GM12891 (cell line): Measurements from ENCODE around the gene CRTAP.

Experiments
- POLR2A ChIP-seq: IDR thresholded peaks from 2 replicates; pipeline ENCODE4 v1.6.1; 2011; ENCODE audit warnings: low read depth, low read length, control low read depth
- SPI1 ChIP-seq: IDR thresholded peaks from 2 replicates; pipeline ENCODE4 v1.6.1; 2011; ENCODE audit warnings: low read depth, low read length, control low read depth
- TAF1 ChIP-seq: IDR thresholded peaks from 2 replicates; pipeline ENCODE4 v1.6.1; 2011; ENCODE audit warnings: low read depth, low read length, control low read depth

DNA sequence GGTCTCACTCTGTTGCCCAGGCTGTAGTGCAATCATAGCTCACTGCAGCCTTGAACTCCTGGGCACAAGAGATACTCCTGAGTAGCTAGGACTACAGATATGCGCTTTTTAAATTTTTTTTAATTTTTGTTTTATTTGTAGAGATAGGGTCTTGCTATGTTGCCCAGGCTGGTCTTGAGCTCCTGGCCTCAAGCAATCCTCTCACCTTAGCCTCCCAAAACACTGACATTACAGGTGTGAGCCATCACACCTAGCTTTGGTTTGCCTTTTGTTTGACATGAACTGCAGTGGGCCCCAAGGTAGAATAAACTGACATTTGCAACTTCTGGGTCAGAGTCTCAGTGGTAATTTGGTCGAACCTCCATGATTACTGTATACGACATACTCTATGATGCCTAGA is 9.0 kb upstream of the CRTAP start:
- TF ChIP-seq TAF1 = no peak
- no peak for TF ChIP-seq POLR2A
- TF ChIP-seq SPI1 = no peak
